Fibroblast of lung (primary cell): ENCODE measurements around the gene CNPY4. TPM values are rescaled to one million over a fixed set of nuclear protein-coding genes. Genes with fewer than 3 reads are reported as not detected.

Source experiments
- DNase-seq, 2 donors: peaks; one replicate each; pipeline versions ENCODE4 v3.0.0 to v3.0.0-alpha.2; 2010; ENCODE audit warnings: low read depth in 2 of 2
- H2AFZ ChIP-seq: 2 replicates; pipeline ENCODE4 v1.5.1; 2012; ENCODE audit warnings: low read length, control low read depth, inconsistent platforms
- H3K27ac ChIP-seq: 2 replicates; pipeline ENCODE4 v1.5.1; 2011; ENCODE audit warnings: low read length, control low read depth; ENCODE audit not compliant: insufficient read depth
- H3K27me3 ChIP-seq: 2 replicates; pipeline ENCODE4 v1.5.1; 2011; ENCODE audit warnings: mild to moderate bottlenecking, low read length; ENCODE audit not compliant: control insufficient read depth, insufficient read depth
- H3K36me3 ChIP-seq: 2 replicates; pipeline ENCODE4 v1.5.1; 2011; ENCODE audit warnings: low read length; ENCODE audit not compliant: control insufficient read depth, insufficient read depth
- H3K4me1 ChIP-seq: 2 replicates; pipeline ENCODE4 v1.5.1; 2011; ENCODE audit warnings: low read length; ENCODE audit not compliant: control insufficient read depth, insufficient read depth; ENCODE audit errors: extremely low read depth
- H3K4me2 ChIP-seq: 2 replicates; pipeline ENCODE4 v1.5.1; 2011; ENCODE audit warnings: low read length, control low read depth; ENCODE audit not compliant: insufficient read depth; ENCODE audit errors: extremely low read depth
- H3K4me3 ChIP-seq, 4 experiments: fragments of 200-600 bp in 1 of 4; sonication (generic) in 1 of 4; replicated peaks in 1 of 4; 2 replicates each; pipeline ENCODE4 v1.5.1; 2011 to 2016; ENCODE audit warnings: low read length in 4 of 4, low read depth in 3 of 4, mild to moderate bottlenecking in 3 of 4, control low read depth in 2 of 4, inconsistent platforms in 1 of 4, mixed read lengths in 1 of 4; ENCODE audit not compliant: insufficient read depth in 1 of 4; ENCODE audit errors: control extremely low read depth in 1 of 4
- H3K79me2 ChIP-seq: 2 replicates; pipeline ENCODE4 v1.5.1; 2012; ENCODE audit warnings: mild to moderate bottlenecking, low read length, inconsistent platforms; ENCODE audit not compliant: control insufficient read depth, insufficient read depth
- H3K9ac ChIP-seq: 2 replicates; pipeline ENCODE4 v1.5.1; 2011; ENCODE audit warnings: mild to moderate bottlenecking, low read length, control low read depth; ENCODE audit not compliant: insufficient read depth
- H3K9me3 ChIP-seq: 2 replicates; pipeline ENCODE4 v1.5.1; 2012; ENCODE audit warnings: low read depth, low read length; ENCODE audit not compliant: control insufficient read depth, insufficient read depth
- H4K20me1 ChIP-seq: 2 replicates; pipeline ENCODE4 v1.5.1; 2011; ENCODE audit warnings: low read length; ENCODE audit not compliant: control insufficient read depth, insufficient read depth; ENCODE audit errors: extremely low read depth
- EZH2 ChIP-seq: IDR thresholded peaks from 2 replicates; pipeline ENCODE4 v1.5.1; 2012; ENCODE audit warnings: low read length, control low read depth, mild to moderate bottlenecking; ENCODE audit errors: missing control alignments
- polyA plus RNA-seq, 2 donors: library from polyadenylated mRNA; depleted of rRNA in 1 of 2; stranded (reverse) in 1 of 2; unstranded in 1 of 2; fragments of >200 nt; gene quantifications; 2 replicates each; pipeline ENCODE4 v1.2.1, GENCODE V29; 2011 to 2012; ENCODE audit warnings: missing spikeins in 1 of 2
- total RNA-seq: library from RNA; depleted of rRNA; stranded (reverse); fragments of >200 nt; gene quantifications from 2 replicates; pipeline ENCODE4 v1.2.1, GENCODE V29; 2014
- TF ChIP-seq, protein P1 (sequence below), 2 donors: IDR thresholded peaks in 1 of 2; conservative IDR thresholded peaks in 1 of 2; 1 replicate in 1 of 2; 2 replicates in 1 of 2; pipeline ENCODE4 v1.5.1; 2011 to 2012; ENCODE audit warnings: low read length in 2 of 2, control low read depth in 1 of 2, inconsistent platforms in 1 of 2, low read depth in 1 of 2, mild to moderate bottlenecking in 1 of 2

CNPY4 gene
- total and polyA plus RNA-seq, 2 donors (not counting 1 experiment from before 2014, with no cell fraction given), result 21.6 to 40.7 TPM

DNA sequence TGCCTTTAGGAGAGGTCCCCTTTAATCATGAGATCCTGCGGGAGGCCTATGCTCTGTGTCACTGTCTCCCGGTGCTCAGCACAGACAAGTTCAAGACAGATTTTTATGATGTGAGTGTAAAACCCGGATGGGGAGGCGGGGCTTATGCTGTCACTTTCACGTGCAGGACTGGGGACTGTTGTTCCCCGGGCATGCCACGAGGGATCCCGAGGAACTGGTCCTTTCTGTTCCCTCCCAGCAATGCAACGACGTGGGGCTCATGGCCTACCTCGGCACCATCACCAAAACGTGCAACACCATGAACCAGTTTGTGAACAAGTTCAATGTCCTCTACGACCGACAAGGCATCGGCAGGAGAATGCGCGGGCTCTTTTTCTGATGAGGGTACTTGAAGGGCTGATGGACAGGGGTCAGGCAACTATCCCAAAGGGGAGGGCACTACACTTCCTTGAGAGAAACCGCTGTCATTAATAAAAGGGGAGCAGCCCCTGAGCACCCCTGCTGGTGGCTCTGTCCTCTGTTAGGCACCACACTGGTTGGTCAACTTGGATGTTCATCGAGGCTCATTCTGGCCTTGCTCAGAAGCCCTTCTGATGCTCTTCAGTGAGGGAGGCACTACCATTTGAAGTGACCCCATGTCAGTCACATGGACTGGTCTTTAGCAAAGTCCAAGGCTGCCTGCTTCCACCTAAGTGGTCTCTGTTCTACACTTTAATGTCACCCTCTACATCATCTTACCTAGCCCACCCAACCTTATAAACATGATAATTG lies 27.8 kb upstream of the CNPY4 start:
- peak overlapping the region; percentile 15 for H3K4me2 ChIP-seq

DNA sequence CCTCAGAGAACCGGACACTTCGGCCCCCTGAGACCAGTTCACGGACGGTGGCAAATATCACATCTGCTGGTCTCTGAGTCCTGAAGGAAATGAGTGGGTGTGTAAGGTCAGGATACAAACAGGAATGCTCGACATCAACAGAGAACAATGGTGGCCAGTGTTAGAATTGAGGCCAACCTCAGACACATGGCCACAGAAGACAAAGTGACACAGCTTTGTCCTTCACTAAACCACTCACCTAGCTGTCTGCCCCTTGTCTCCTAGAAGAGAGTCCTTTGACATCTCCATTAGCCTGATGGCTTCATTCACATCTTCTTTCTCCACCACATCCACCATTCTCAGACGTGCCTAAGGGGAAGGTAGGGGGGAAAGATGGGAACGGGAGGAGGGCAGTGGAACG lies 26.4 kb upstream of the CNPY4 start:
- Histone ChIP-seq H3K36me3 (peaks cover 57% of the 10 kb centered on the region), H3K4me1 (peaks cover 18% of the 10 kb centered on the region), H3K9ac (no peak overlapping the region), H3K27ac (no peak overlapping the region), H3K27me3 (no peaks in the 10 kb centered on the region), H2AFZ (no peak overlapping the region), H3K9me3 (no peaks in the 10 kb centered on the region), H3K4me2 (no peak overlapping the region), H3K79me2 (peaks cover 34% of the 10 kb centered on the region), H3K4me3 (no peak overlapping the region), H4K20me1 (no peaks in the 10 kb centered on the region)
- no peak for DNase-seq
- TF ChIP-seq, protein P1, sequence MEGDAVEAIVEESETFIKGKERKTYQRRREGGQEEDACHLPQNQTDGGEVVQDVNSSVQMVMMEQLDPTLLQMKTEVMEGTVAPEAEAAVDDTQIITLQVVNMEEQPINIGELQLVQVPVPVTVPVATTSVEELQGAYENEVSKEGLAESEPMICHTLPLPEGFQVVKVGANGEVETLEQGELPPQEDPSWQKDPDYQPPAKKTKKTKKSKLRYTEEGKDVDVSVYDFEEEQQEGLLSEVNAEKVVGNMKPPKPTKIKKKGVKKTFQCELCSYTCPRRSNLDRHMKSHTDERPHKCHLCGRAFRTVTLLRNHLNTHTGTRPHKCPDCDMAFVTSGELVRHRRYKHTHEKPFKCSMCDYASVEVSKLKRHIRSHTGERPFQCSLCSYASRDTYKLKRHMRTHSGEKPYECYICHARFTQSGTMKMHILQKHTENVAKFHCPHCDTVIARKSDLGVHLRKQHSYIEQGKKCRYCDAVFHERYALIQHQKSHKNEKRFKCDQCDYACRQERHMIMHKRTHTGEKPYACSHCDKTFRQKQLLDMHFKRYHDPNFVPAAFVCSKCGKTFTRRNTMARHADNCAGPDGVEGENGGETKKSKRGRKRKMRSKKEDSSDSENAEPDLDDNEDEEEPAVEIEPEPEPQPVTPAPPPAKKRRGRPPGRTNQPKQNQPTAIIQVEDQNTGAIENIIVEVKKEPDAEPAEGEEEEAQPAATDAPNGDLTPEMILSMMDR (conservative IDR thresholded peaks at IDR 0.05 in 1 of 2, IDR thresholded peaks at IDR 0.05 in 1 of 2; ENCODE audit: low read depth in 1 of 2, low read length in 2 of 2), result no peak
- TF ChIP-seq EZH2, result no peak

More for the DNA sequence above, 27.8 kb upstream of the CNPY4 start:
- H3K27ac ChIP-seq, result peak overlapping the region; percentile 34
- no peaks in the 10 kb centered on the region for H3K9me3 ChIP-seq
- peak in 1 of 2 donors; percentile 29 for DNase-seq
- H3K9ac ChIP-seq, result no peak overlapping the region
- no peaks in the 10 kb centered on the region for H4K20me1 ChIP-seq
- peaks cover 46% of the 10 kb centered on the region for H3K36me3 ChIP-seq
- no peak overlapping the region for H3K4me3 ChIP-seq
- TF ChIP-seq, protein P1 (conservative IDR thresholded peaks at IDR 0.05 in 1 of 2, IDR thresholded peaks at IDR 0.05 in 1 of 2; ENCODE audit: low read depth in 1 of 2, low read length in 2 of 2), result peak in 1 of 2 donors; percentile 19
- TF ChIP-seq EZH2, result no peak
- peaks cover 27% of the 10 kb centered on the region for H3K79me2 ChIP-seq
- H2AFZ ChIP-seq, result no peak overlapping the region
- H3K4me1 ChIP-seq, result peaks cover 26% of the 10 kb centered on the region
- no peaks in the 10 kb centered on the region for H3K27me3 ChIP-seq

DNA sequence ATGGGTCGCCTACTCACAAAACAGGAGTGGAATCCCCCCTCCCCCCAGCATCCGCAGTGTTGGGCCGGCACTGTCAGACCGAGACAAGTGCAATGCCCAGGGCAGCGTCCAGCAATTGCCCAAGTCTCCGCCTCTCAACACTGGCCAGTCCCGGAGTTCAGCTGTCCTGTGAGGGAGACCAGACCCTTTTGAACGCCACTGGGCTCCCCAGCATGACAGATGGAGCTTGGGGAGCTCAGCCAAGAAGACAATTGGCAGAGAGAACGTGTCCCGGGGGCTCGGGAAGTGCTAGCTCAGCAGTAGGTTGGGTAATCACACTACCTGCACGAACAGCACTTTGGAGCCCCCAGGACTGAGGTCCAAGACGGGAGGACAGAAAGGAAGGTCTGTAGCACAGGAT lies 25.9 kb upstream of the CNPY4 start:
- H3K4me1 ChIP-seq, result peaks cover 15% of the 10 kb centered on the region
- H3K27ac ChIP-seq, result peak overlapping the region; percentile 53
- no peaks in the 10 kb centered on the region for H4K20me1 ChIP-seq
- TF ChIP-seq, protein P1 (conservative IDR thresholded peaks at IDR 0.05 in 1 of 2, IDR thresholded peaks at IDR 0.05 in 1 of 2; ENCODE audit: low read depth in 1 of 2, low read length in 2 of 2), result no peak
- no peak for TF ChIP-seq EZH2
- peaks cover 36% of the 10 kb centered on the region for H3K79me2 ChIP-seq
- no peaks in the 10 kb centered on the region for H3K9me3 ChIP-seq
- no peak overlapping the region for H3K4me3 ChIP-seq
- H2AFZ ChIP-seq, result no peak overlapping the region
- DNase-seq, result no peak
- no peak overlapping the region for H3K9ac ChIP-seq
- H3K27me3 ChIP-seq, result no peaks in the 10 kb centered on the region
- no peak overlapping the region for H3K4me2 ChIP-seq
- peaks cover 61% of the 10 kb centered on the region for H3K36me3 ChIP-seq
